HG02981 (cell line): Measurements from ENCODE around the gene ULK2.

Experiments used
- ATAC-seq: cut with Tn5 transposase; IDR thresholded peaks from one replicate; pipeline ENCODE4 v1.9.1; 2021; ENCODE audit warnings: mild to moderate bottlenecking, moderate library complexity; ENCODE audit not compliant: unreplicated experiment

The ULK2 gene

DNA sequence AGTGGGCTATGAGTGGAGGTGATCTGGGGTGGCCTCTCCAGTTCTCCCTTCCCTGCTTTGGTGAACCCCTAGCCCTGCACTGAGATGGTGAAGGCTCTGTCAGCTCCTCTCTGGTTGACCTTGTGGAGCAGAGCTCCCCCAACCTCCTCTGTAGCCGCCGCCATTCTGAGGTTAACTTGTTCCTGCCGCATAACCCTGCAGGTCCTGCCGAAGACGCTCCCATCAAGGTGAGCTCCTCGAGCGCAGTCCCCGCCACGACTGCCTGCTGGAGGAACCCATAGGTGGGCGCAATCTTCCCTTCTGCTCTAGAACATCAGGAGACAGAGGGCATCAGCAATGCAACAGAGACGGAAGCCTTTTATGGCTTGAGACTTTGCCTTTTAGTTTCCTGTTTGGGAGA is 136.1 kb downstream of the ULK2 start:
- ATAC-seq = no peak

DNA sequence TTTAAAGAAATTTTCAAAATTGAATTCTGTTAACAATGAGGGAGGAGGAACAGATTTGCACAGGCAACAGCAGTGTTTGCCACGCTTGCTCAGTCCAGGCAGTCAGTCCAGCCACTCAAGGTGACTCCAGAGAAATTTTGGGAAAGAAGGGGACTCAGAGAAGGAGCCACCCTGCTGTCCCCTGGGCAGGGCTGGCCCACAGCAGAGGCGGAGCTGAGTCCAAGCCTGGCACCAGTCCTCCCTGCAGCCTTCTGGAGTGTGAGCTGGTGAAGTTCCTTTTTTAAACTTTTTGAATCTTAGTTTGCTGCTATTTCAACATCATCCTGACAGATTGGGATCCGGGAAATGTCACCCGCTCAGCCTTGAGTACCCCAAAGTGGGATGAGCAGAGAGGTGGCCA is 136.9 kb downstream of the ULK2 start:
- ATAC-seq = no peak

DNA sequence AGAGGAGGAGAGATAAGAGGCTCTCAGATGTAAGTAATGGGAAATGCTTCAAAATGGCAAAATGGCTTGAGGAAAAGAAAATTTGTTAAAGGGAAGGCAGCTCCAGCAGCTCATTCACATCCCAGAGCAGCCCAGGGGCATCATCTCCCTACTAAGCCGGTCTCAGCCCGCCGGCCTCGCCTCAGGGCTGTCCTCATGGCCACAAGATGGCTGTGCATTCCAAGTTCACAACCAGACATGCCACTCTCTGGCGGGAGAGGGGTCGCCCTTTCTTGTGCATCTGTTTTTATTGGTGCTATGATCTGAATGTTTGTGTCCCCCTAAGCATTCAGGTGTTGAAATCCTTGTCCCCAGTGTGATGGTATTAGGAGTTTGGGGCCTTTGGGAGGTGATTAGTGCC is 137.8 kb downstream of the ULK2 start:
- ATAC-seq = no peak

DNA sequence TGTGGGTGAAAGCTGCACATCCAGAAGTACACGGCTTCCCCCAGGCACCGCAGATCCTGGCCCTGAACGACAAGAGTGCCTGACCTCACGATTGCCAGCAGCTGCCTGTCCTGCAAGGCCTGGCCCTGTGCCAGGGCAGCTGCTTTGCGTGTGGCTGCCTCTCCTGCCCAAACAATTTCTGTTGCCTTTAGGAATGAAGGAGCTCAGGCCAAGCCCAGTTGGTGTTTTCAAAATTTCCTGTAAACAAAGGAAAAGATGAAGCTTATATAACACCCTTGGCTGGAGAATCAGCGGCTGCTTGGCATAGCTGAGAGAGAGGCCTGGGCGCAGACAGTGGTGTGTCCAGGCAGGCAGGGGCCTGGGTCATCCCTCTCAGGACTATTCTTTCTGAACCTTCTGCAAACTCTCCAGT is 139.6 kb downstream of the ULK2 start:
- no peak for ATAC-seq

DNA sequence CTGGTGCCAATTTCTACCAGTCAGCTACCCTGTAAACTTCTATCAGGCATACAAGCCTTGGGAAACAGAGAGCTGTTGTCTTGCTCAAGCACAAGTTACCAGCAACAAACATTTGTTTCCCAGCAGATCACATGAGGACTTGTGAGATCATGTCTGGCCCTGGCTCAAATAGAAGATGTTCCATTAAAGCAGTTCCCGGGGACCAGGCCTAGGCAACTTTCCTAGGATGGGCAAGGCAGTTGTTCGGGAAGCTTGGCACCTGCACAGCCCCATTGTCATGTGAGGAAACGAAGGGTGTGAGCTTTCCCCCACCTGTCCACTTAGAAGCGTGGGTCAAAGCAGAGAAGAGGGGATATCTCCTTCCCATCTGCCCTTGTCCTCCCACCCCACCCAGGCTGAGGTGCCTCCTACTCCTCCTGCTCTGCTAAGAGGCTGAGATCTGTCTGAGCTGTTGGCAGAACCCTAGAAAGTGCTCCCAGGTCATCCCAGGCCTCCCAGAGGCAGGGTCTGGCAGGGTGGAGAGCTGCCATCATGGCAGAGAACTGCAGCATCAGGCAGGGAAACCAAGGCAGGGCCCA is 140.1 kb downstream of the ULK2 start:
- no peak for ATAC-seq

DNA sequence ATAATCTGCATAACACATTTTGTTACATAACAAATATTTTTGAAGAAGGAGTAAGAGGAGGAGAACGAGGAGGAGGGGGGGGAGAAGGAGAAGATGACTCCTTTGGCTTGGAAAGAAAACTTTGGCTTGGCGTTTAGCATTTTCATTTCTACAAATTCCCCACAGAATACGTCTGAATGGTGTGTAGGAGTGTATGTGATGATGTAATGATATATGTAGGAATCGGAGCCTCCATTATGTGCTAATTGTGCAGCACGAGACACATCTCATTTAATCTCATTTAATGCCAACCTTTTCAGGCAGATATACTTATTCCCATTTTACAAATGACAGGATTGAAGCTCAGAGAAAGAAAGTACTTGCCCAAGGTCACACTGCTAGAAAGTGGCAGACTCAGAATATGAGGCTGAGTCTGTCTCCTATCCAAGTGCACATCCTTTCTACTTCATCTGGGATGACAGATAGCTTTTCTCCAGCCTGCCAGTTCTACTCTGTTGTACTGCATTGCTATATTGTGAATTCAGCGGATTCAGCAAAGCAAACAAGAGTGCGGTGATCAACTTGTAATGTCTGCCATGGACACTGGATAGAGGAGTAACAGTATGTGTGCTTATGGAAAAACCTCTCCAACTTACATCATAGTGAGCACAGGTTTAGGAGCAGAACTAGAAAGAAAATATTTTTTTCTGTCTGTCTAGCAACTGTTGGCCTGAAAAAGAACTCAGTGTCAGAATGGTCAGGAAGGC is 140.9 kb downstream of the ULK2 start:
- ATAC-seq = no peak

DNA sequence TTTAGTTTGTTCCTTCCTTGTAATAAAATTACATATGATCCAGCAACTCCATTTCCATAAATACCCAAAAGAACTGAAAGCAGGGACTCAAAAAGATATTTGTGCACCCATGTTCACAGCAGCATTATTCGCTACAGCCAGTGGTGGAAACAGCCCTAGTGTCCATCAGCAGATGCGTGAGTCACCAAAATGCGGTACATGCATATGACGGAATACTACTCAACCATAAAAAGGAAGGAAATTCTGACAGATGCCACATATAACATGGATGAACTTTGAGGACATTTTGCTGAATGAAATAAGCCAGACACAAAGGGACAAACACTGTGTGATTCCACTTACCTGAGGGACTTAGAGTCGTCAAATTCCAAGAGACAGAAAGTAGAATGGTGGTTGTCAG is 142.2 kb downstream of the ULK2 start:
- no peak for ATAC-seq

DNA sequence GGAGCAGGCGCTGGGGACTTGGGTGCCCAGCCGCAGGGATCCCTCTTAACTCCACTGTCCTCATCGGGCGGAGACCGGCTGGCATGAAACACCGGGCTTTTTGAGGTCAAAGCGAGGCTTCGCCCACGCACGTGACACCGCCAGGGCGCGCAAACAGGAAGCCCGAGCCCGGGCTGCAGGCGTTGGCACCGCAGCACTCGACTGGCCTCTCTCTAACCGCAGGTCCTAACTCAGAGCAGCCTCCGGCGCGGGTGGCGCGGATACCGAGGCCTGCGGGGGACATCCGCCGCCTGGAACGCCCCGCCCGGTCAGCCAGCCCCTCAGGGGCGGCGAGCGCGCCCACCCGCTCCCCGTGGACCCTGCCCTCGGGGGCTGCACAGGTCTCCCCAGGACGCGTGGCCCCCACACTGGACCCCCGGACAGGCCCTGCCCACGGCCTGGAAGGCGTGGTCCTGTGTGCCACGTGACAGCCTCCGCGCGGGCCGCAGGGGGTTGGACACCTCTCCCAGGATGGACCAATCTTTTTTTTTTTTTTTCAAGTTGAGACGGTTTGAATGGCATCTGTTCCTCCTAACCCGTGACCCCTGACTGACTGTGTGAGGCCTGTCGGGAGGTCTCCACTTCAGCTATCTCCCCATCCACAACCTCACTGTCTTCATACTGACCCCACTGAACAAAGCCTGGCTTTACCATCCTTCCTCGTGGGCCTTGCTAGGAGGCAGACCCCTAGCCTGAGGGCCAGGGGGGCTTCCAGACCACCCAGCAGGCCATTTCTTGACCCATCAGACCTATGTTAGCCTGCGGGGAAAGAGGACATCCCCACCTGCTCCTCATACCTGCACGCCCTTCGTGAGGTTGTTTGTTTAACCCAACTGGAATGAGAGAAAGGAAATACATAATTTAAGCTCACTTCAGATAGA is 143.0 kb downstream of the ULK2 start:
- no peak for ATAC-seq

DNA sequence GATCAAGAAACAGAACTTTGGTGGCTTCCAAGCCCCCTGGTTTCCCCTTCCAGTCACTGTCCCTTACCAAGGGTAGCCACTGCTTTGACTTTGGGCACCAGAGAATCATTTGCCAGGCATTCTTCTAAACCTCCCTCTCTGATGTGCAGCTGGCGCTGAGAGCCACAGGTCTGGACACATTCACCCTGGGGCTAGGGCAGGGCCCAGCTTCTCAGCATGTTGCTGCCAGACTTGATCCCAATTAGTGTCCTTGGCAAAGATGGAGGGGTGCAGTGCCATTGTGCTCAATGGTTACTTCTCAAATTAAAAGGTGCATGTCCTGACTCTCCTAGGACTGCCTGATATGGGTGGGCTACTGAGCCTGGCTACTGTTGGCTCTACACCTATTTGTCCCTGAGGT is 143.8 kb downstream of the ULK2 start:
- ATAC-seq = no peak
